Endothelial cell of umbilical vein (primary cell): ENCODE results near the gene VAMP7. TPM values are rescaled to one million over a fixed set of nuclear protein-coding genes. Genes with fewer than 3 reads are reported as not detected.

ENCODE experiments used
- BruUV-seq: library from RNA; stranded (reverse); fragments of 400-500 nt; replicated peaks from 2 replicates; lab custom pipeline; 2021; lab: Mats Ljungman, UMichigan
- CTCF ChIA-PET: fragments of 300-600, 350-600 bp; sonication (Branson Sonifier 250); formaldehyde crosslinking; loops from one replicate; lab custom pipeline; 2021; ENCODE audit warnings: antibody characterized with exemption, inconsistent platforms; lab: Charles Lee
- POLR2A ChIA-PET: fragments of 300-600, 350-600 bp; sonication (Branson Sonifier 250); formaldehyde crosslinking; loops from one replicate; lab custom pipeline; 2021; ENCODE audit warnings: antibody characterized with exemption, inconsistent platforms; lab: Charles Lee
- DNase-seq: peaks from one replicate; pipeline ENCODE4 v3.0.0-alpha.2; 2011; ENCODE audit warnings: low read depth, low spot score
- FAIRE-seq: peaks from 2 replicates; lab custom pipeline; 2011; peaks lifted over from hg19 to GRCh38; lab: Jason Lieb, UNC
- H2AFZ ChIP-seq: 2 replicates; pipeline ENCODE4 v1.6.0; 2012; ENCODE audit warnings: low read depth, low read length, control low read depth, inconsistent platforms
- H3K27ac ChIP-seq: 2 replicates; pipeline ENCODE4 v1.5.1; 2011; ENCODE audit warnings: low read depth, mild to moderate bottlenecking, control low read depth, low read length, moderate library complexity; ENCODE audit not compliant: insufficient read depth
- H3K27me3 ChIP-seq, 2 experiments: 2 replicates each; pipeline versions ENCODE4 v1.6.0 to v1.6.1; 2011; ENCODE audit warnings: low read length in 2 of 2, mixed read lengths in 1 of 2; ENCODE audit not compliant: control insufficient read depth in 2 of 2, insufficient read depth in 2 of 2
- H3K36me3 ChIP-seq, 2 experiments: 2 replicates in 1 of 2; 3 replicates in 1 of 2; pipeline ENCODE4 v1.5.1; 2011; ENCODE audit warnings: low read length in 2 of 2, mild to moderate bottlenecking in 1 of 2, moderate library complexity in 1 of 2; ENCODE audit not compliant: control insufficient read depth in 2 of 2, insufficient read depth in 2 of 2; ENCODE audit errors: extremely low read depth in 1 of 2
- H3K4me1 ChIP-seq: 3 replicates; pipeline ENCODE4 v1.5.1; 2011; ENCODE audit warnings: mild to moderate bottlenecking, low read length; ENCODE audit not compliant: control insufficient read depth, insufficient read depth; ENCODE audit errors: extremely low read depth
- H3K4me2 ChIP-seq: 2 replicates; pipeline ENCODE4 v1.6.1; 2011; ENCODE audit warnings: low read length, control low read depth, mixed read lengths; ENCODE audit not compliant: insufficient read depth
- H3K4me3 ChIP-seq, 3 experiments: fragments of 200-600 bp in 1 of 3; sonication (generic), shearing (Covaris generic) in 1 of 3; replicated peaks in 1 of 3; 2 replicates each; pipeline ENCODE4 v1.5.1; 2011 to 2016; ENCODE audit warnings: control low read depth in 3 of 3, low read length in 3 of 3, mild to moderate bottlenecking in 2 of 3, inconsistent platforms in 1 of 3, low read depth in 1 of 3, moderate library complexity in 1 of 3; ENCODE audit not compliant: insufficient read depth in 1 of 3
- H3K79me2 ChIP-seq: 2 replicates; pipeline ENCODE4 v1.6.0; 2012; ENCODE audit warnings: low read length, inconsistent platforms; ENCODE audit not compliant: control insufficient read depth, insufficient read depth
- H3K9ac ChIP-seq: replicated peaks from 2 replicates; pipeline ENCODE3; 2011; ENCODE audit warnings: low read length, control low read depth; ENCODE audit not compliant: insufficient read depth; ENCODE audit errors: extremely low read depth
- H3K9me1 ChIP-seq: replicated peaks from 3 replicates; pipeline ENCODE4 v1.6.0; 2011; ENCODE audit warnings: mild to moderate bottlenecking, low read length; ENCODE audit not compliant: control insufficient read depth, insufficient read depth; ENCODE audit errors: extremely low read depth
- H3K9me3 ChIP-seq: replicated peaks from 2 replicates; pipeline ENCODE4 v1.5.1; 2012; ENCODE audit warnings: low read length, inconsistent platforms; ENCODE audit not compliant: control insufficient read depth, insufficient read depth
- H4K20me1 ChIP-seq: replicated peaks from 2 replicates; pipeline ENCODE3; 2011; ENCODE audit warnings: mild to moderate bottlenecking, low read length; ENCODE audit not compliant: control insufficient read depth, insufficient read depth; ENCODE audit errors: extremely low read depth
- EZH2 ChIP-seq: IDR thresholded peaks from 2 replicates; pipeline ENCODE4 v1.6.1; 2012; ENCODE audit warnings: borderline replicate concordance, low read depth, mild to moderate bottlenecking, moderate library complexity, low read length, inconsistent platforms; ENCODE audit not compliant: severe bottlenecking
- FOS ChIP-seq: IDR thresholded peaks from 2 replicates; pipeline ENCODE4 v1.6.1; 2011; ENCODE audit warnings: mild to moderate bottlenecking, low read length, moderate library complexity, borderline replicate concordance; ENCODE audit not compliant: insufficient read depth
- GATA2 ChIP-seq: IDR thresholded peaks from 2 replicates; pipeline ENCODE4 v1.7.0; 2011; ENCODE audit warnings: low read depth, mild to moderate bottlenecking, moderate library complexity, mixed read lengths, low read length; ENCODE audit not compliant: insufficient read length, insufficient read depth
- JUN ChIP-seq: IDR thresholded peaks from 2 replicates; pipeline ENCODE4 v1.6.1; 2011; ENCODE audit warnings: borderline replicate concordance, low read depth; ENCODE audit not compliant: insufficient read length, insufficient read depth
- MYC ChIP-seq: IDR thresholded peaks from one replicate; pipeline ENCODE4 v1.6.1; 2011; ENCODE audit warnings: mild to moderate bottlenecking, low read depth, low read length
- POLR2A ChIP-seq: IDR thresholded peaks from 2 replicates; pipeline ENCODE4 v1.6.1; 2012; ENCODE audit warnings: low read depth, mild to moderate bottlenecking, control low read depth, low read length
- POLR2AphosphoS5 ChIP-seq: IDR thresholded peaks from 2 replicates; pipeline ENCODE4 v1.6.1; 2012; ENCODE audit warnings: low read depth, mild to moderate bottlenecking, control low read depth, low read length, moderate library complexity; ENCODE audit not compliant: insufficient read depth
- dilution Hi-C: fragments of 300-500 bp; cut with MboI; formaldehyde crosslinking; loops from one replicate; pipeline ENCODE4 v1.15.0; 2019; ENCODE audit warnings: low sequenced_read_pairs; ENCODE audit not compliant: extremely low pct_ligation_motif_present
- intact Hi-C: fragments of 100-400 bp; cut with micrococcal nuclease; formaldehyde crosslinking; loops from one replicate; pipeline ENCODE4 v1.10.0; 2022
- polyA plus RNA-seq, 4 experiments: library from polyadenylated mRNA; depleted of rRNA in 3 of 4; stranded (reverse) in 3 of 4; unstranded in 1 of 4; fragments of >200 nt; gene quantifications; 2 replicates each; pipeline versions ENCODE4 v1.2.1 to v1.2.3, GENCODE V29; 2011 to 2012; ENCODE audit warnings: missing spikeins in 1 of 4
- total RNA-seq: library from RNA; stranded (reverse); gene quantifications from 2 replicates; pipeline ENCODE4 v1.2.3, GENCODE V29; 2021
- TF ChIP-seq, protein P1 (sequence below): IDR thresholded peaks from 2 replicates; pipeline ENCODE4 v1.6.1; 2011; ENCODE audit not compliant: insufficient read depth, insufficient read length
- TF ChIP-seq, protein P2 (sequence below), 2 donors: IDR thresholded peaks; 1 replicate in 1 of 2; 2 replicates in 1 of 2; pipeline ENCODE4 v1.5.1; 2011; ENCODE audit warnings: low read length in 2 of 2, mild to moderate bottlenecking in 2 of 2, moderate library complexity in 2 of 2, control low read depth in 1 of 2, inconsistent platforms in 1 of 2, low read depth in 1 of 2; ENCODE audit not compliant: insufficient read depth in 1 of 2; ENCODE audit errors: extremely low read depth in 1 of 2

The VAMP7 gene
- total and polyA plus RNA-seq, 2 donors (not counting 3 experiments of a cell fraction or from before 2014, with no cell fraction given), result 20.1 to 36.8 TPM

GRCh38 chrX:155938132-155938531 lies 57.0 kb downstream of the VAMP7 start:
- peaks cover 2% of the 10 kb centered on the region for H3K9me3 ChIP-seq
- H3K36me3 ChIP-seq, result no peaks in the 10 kb centered on the region
- H2AFZ ChIP-seq, result no peak overlapping the region
- intact Hi-C loops (no loop called here), dilution Hi-C loops (no loop called here)
- no peaks in the 10 kb centered on the region for H3K79me2 ChIP-seq
- H4K20me1 ChIP-seq, result no peaks in the 10 kb centered on the region
- ChIA-PET POLR2A (no interaction called here), CTCF (no interaction called here)
- BruUV-seq, result no TSS peak
- H3K27me3 ChIP-seq, result no peaks in the 10 kb centered on the region
- DNase-seq (no peak), FAIRE-seq (no peak)
- no peak overlapping the region for H3K27ac ChIP-seq
- H3K9ac ChIP-seq, result no peak overlapping the region
- no peaks in the 10 kb centered on the region for H3K9me1 ChIP-seq
- no peak overlapping the region for H3K4me2 ChIP-seq
- H3K4me3 ChIP-seq, result no peak overlapping the region
- TF ChIP-seq, protein P1, sequence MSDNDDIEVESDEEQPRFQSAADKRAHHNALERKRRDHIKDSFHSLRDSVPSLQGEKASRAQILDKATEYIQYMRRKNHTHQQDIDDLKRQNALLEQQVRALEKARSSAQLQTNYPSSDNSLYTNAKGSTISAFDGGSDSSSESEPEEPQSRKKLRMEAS, result no peak
- TF ChIP-seq EZH2 (no peak), POLR2A (no peak), POLR2AphosphoS5 (no peak), FOS (no peak), GATA2 (no peak), JUN (no peak), MYC (no peak)
- TF ChIP-seq, protein P2, sequence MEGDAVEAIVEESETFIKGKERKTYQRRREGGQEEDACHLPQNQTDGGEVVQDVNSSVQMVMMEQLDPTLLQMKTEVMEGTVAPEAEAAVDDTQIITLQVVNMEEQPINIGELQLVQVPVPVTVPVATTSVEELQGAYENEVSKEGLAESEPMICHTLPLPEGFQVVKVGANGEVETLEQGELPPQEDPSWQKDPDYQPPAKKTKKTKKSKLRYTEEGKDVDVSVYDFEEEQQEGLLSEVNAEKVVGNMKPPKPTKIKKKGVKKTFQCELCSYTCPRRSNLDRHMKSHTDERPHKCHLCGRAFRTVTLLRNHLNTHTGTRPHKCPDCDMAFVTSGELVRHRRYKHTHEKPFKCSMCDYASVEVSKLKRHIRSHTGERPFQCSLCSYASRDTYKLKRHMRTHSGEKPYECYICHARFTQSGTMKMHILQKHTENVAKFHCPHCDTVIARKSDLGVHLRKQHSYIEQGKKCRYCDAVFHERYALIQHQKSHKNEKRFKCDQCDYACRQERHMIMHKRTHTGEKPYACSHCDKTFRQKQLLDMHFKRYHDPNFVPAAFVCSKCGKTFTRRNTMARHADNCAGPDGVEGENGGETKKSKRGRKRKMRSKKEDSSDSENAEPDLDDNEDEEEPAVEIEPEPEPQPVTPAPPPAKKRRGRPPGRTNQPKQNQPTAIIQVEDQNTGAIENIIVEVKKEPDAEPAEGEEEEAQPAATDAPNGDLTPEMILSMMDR (IDR thresholded peaks at IDR 0.05; ENCODE audit: extremely low read depth in 1 of 2, insufficient read depth in 1 of 2, low read depth in 1 of 2, low read length in 2 of 2), result no peak
- no peaks in the 10 kb centered on the region for H3K4me1 ChIP-seq
